Keratinocyte (primary cell): ENCODE results near the gene A1BG. TPM values are rescaled to one million over a fixed set of nuclear protein-coding genes. Genes with fewer than 3 reads are reported as not detected.

ENCODE experiments used
- DNase-seq: peaks from one replicate; pipeline ENCODE4 v3.0.0-alpha.2; 2011; ENCODE audit warnings: low read depth, missing footprints, low spot score
- FAIRE-seq: peaks from 2 replicates; lab custom pipeline; 2011; peaks lifted over from hg19 to GRCh38; lab: Jason Lieb, UNC
- H2AFZ ChIP-seq: 2 replicates; pipeline ENCODE4 v1.6.0; 2012; ENCODE audit warnings: low read length, control low read depth, inconsistent platforms; ENCODE audit not compliant: control insufficient read depth
- H3K27ac ChIP-seq: 2 replicates; pipeline ENCODE4 v1.5.1; 2011; ENCODE audit warnings: low read length; ENCODE audit not compliant: control insufficient read depth, insufficient read depth
- H3K27me3 ChIP-seq: 3 replicates; pipeline ENCODE4 v1.6.0; 2011; ENCODE audit warnings: low read length; ENCODE audit not compliant: control insufficient read depth, insufficient read depth; ENCODE audit errors: extremely low read depth
- H3K36me3 ChIP-seq, 2 experiments: 2 replicates in 1 of 2; 3 replicates in 1 of 2; pipeline ENCODE4 v1.5.1; 2011; ENCODE audit warnings: low read length in 2 of 2, mild to moderate bottlenecking in 1 of 2; ENCODE audit not compliant: control insufficient read depth in 2 of 2, insufficient read depth in 2 of 2; ENCODE audit errors: extremely low read depth in 1 of 2
- H3K4me1 ChIP-seq: 3 replicates; pipeline ENCODE4 v1.5.1; 2011; ENCODE audit warnings: low read length; ENCODE audit not compliant: control insufficient read depth, insufficient read depth; ENCODE audit errors: extremely low read depth
- H3K4me2 ChIP-seq: 3 replicates; pipeline ENCODE4 v1.6.0; 2011; ENCODE audit warnings: low read depth, low read length; ENCODE audit not compliant: control insufficient read depth, insufficient read depth; ENCODE audit errors: extremely low read depth
- H3K4me3 ChIP-seq, 3 experiments: fragments of 200-600 bp in 1 of 3; sonication (generic) in 1 of 3; 2 replicates in 2 of 3; 3 replicates in 1 of 3; pipeline ENCODE4 v1.5.1; 2011 to 2016; ENCODE audit warnings: low read length in 3 of 3, mild to moderate bottlenecking in 3 of 3, control low read depth in 2 of 3, inconsistent platforms in 1 of 3, low read depth in 1 of 3, mixed read lengths in 1 of 3, mixed run types in 1 of 3, moderate library complexity in 1 of 3; ENCODE audit not compliant: control insufficient read depth in 2 of 3, insufficient read depth in 2 of 3; ENCODE audit errors: extremely low read depth in 1 of 3
- H3K79me2 ChIP-seq: 2 replicates; pipeline ENCODE4 v1.6.0; 2012; ENCODE audit warnings: low read length; ENCODE audit not compliant: control insufficient read depth, insufficient read depth
- H3K9ac ChIP-seq: 3 replicates; pipeline ENCODE4 v1.6.0; 2011; ENCODE audit warnings: low read length; ENCODE audit not compliant: control insufficient read depth, insufficient read depth; ENCODE audit errors: extremely low read depth
- H3K9me1 ChIP-seq: 3 replicates; pipeline ENCODE4 v1.6.0; 2011; ENCODE audit warnings: low read length; ENCODE audit not compliant: control insufficient read depth, insufficient read depth; ENCODE audit errors: extremely low read depth
- H3K9me3 ChIP-seq: 2 replicates; pipeline ENCODE4 v1.5.1; 2012; ENCODE audit warnings: low read depth, low read length; ENCODE audit not compliant: control insufficient read depth
- H4K20me1 ChIP-seq: 3 replicates; pipeline ENCODE4 v1.6.0; 2011; ENCODE audit warnings: low read length; ENCODE audit not compliant: control insufficient read depth, insufficient read depth; ENCODE audit errors: extremely low read depth
- EZH2 ChIP-seq: IDR thresholded peaks from one replicate; pipeline ENCODE4 v1.6.1; 2012; ENCODE audit warnings: inconsistent platforms, mild to moderate bottlenecking, low read length, moderate library complexity
- dilution Hi-C: fragments of 300-500 bp; cut with MboI; formaldehyde crosslinking; loops from one replicate; pipeline ENCODE4 v1.7.0; 2020; ENCODE audit warnings: low sequenced_read_pairs; ENCODE audit not compliant: extremely low pct_ligation_motif_present
- polyA plus RNA-seq, 5 experiments: library from polyadenylated mRNA; depleted of rRNA in 3 of 5; stranded (reverse) in 3 of 5; stranded (forward) in 1 of 5; unstranded in 1 of 5; fragments of >200 nt; gene quantifications; 1 replicate in 1 of 5; 2 replicates in 3 of 5; 3 replicates in 1 of 5; pipeline versions ENCODE4 v1.2.1 to v1.2.3, GENCODE V29; 2011 to 2012; ENCODE audit warnings: missing spikeins in 2 of 5, low read depth in 1 of 5, low replicate concordance in 1 of 5
- TF ChIP-seq, protein P1 (sequence below), 3 experiments: IDR thresholded peaks in 1 of 3; conservative IDR thresholded peaks in 1 of 3; optimal IDR thresholded peaks in 1 of 3; 2 replicates in 2 of 3; 3 replicates in 1 of 3; pipeline versions ENCODE3 to v1.5.1; 2011; ENCODE audit warnings: low read length in 3 of 3, mild to moderate bottlenecking in 3 of 3, moderate library complexity in 2 of 3, control low read depth in 1 of 3, inconsistent platforms in 1 of 3; ENCODE audit not compliant: insufficient read depth in 2 of 3; ENCODE audit errors: extremely low read depth in 1 of 3

The A1BG gene
- polyA plus RNA-seq, 1 donor (not counting 4 experiments of a cell fraction or from before 2014, with no cell fraction given): 1.4 TPM

- H3K79me2 ChIP-seq: no peaks in the 10 kb centered on the region
- H3K36me3 ChIP-seq: no peaks in the 10 kb centered on the region
- dilution Hi-C loops: no loop called here
- H3K27ac ChIP-seq: no peak overlapping the region
- H3K4me1 ChIP-seq: no peaks in the 10 kb centered on the region
- H3K27me3 ChIP-seq: peaks cover 46% of the 10 kb centered on the region
- no peaks in the 10 kb centered on the region for H4K20me1 ChIP-seq
- no peak overlapping the region for H3K9ac ChIP-seq
- no peak for FAIRE-seq
- H3K4me3 ChIP-seq: no peak overlapping the region
- DNase-seq: no peak
- H3K9me1 ChIP-seq: no peaks in the 10 kb centered on the region
- H2AFZ ChIP-seq: no peak overlapping the region
- no peak overlapping the region for H3K4me2 ChIP-seq
- peaks cover 3% of the 10 kb centered on the region for H3K9me3 ChIP-seq
- TF ChIP-seq, protein P1, sequence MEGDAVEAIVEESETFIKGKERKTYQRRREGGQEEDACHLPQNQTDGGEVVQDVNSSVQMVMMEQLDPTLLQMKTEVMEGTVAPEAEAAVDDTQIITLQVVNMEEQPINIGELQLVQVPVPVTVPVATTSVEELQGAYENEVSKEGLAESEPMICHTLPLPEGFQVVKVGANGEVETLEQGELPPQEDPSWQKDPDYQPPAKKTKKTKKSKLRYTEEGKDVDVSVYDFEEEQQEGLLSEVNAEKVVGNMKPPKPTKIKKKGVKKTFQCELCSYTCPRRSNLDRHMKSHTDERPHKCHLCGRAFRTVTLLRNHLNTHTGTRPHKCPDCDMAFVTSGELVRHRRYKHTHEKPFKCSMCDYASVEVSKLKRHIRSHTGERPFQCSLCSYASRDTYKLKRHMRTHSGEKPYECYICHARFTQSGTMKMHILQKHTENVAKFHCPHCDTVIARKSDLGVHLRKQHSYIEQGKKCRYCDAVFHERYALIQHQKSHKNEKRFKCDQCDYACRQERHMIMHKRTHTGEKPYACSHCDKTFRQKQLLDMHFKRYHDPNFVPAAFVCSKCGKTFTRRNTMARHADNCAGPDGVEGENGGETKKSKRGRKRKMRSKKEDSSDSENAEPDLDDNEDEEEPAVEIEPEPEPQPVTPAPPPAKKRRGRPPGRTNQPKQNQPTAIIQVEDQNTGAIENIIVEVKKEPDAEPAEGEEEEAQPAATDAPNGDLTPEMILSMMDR (optimal IDR thresholded peaks at IDR 0.05 in 1 of 3, IDR thresholded peaks at IDR 0.05 in 1 of 3, conservative IDR thresholded peaks at IDR 0.05 in 1 of 3; ENCODE audit: extremely low read depth in 1 of 3, insufficient read depth in 2 of 3, low read length in 3 of 3): no peak
- TF ChIP-seq EZH2: no peak
These were observed 1.1 kb downstream of the A1BG start for GRCh38 chr19:58351990-58352755.

GRCh38 chr19:58351558-58351878 is 1.8 kb downstream of the A1BG start:
- H3K27ac ChIP-seq: no peak overlapping the region
- no peak overlapping the region for H3K9ac ChIP-seq
- TF ChIP-seq EZH2: no peak
- TF ChIP-seq, protein P1 (optimal IDR thresholded peaks at IDR 0.05 in 1 of 3, IDR thresholded peaks at IDR 0.05 in 1 of 3, conservative IDR thresholded peaks at IDR 0.05 in 1 of 3; ENCODE audit: extremely low read depth in 1 of 3, insufficient read depth in 2 of 3, low read length in 3 of 3): no peak
- no peaks in the 10 kb centered on the region for H3K79me2 ChIP-seq
- peaks cover 3% of the 10 kb centered on the region for H3K9me3 ChIP-seq
- no peaks in the 10 kb centered on the region for H3K36me3 ChIP-seq
- DNase-seq (no peak), FAIRE-seq (no peak)
- H3K4me2 ChIP-seq: no peak overlapping the region
- dilution Hi-C loops: no loop called here
- H3K9me1 ChIP-seq: no peaks in the 10 kb centered on the region
- no peaks in the 10 kb centered on the region for H4K20me1 ChIP-seq
- H3K27me3 ChIP-seq: peaks cover 45% of the 10 kb centered on the region
- no peak overlapping the region for H3K4me3 ChIP-seq
- no peaks in the 10 kb centered on the region for H3K4me1 ChIP-seq
- no peak overlapping the region for H2AFZ ChIP-seq
